Measurements from ENCODE around the gene TAF10.
A peak's percentile ranks its signal among the peaks of the same experiment; 100 is the strongest.

Gene TAF10

GRCh38 chr11:6609502-6610015, 2.5 kb downstream of the TAF10 start:
- no peak for DNase-seq

- no peak for DNase-seq
These were observed 3.1 kb downstream of the TAF10 start for GRCh38 chr11:6608726-6609501.

GRCh38 chr11:6608011-6608410, 4.0 kb downstream of the TAF10 start:
- DNase-seq, result no peak

GRCh38 chr11:6607190-6607795, 4.7 kb downstream of the TAF10 start:
- no peak for DNase-seq

- DNase-seq, result peak in 52 of 58 donors; percentile 35 to 84 (median 64)
These were observed 5.4 kb downstream of the TAF10 start for GRCh38 chr11:6606471-6607189.

- DNase-seq, result no peak
These were observed 7.2 kb downstream of the TAF10 start for GRCh38 chr11:6604790-6605189.

- peak in 46 of 58 donors; percentile 26 to 71 (median 52) for DNase-seq
These were observed 7.9 kb downstream of the TAF10 start for GRCh38 chr11:6604081-6604626.

GRCh38 chr11:6603287-6604080, 8.5 kb downstream of the TAF10 start, which contains the start of the genes ILK and RRP8:
TSS of gene ILK (plus strand) at chr11:6603774. CDS start at chr11:6604272, 498 bp downstream.
TSS of gene RRP8 (minus strand) at chr11:6603616. CDS start at chr11:6603502, 114 bp downstream.
- peak; percentile 35 to 94 (median 86) for DNase-seq

GRCh38 chr11:6602096-6602940, 9.7 kb downstream of the TAF10 start:
- no peak for DNase-seq

- no peak for DNase-seq
These were observed 11.0 kb downstream of the TAF10 start for GRCh38 chr11:6601041-6601461.

- no peak for DNase-seq
These were observed 12.1 kb downstream of the TAF10 start for GRCh38 chr11:6599881-6600390.

GRCh38 chr11:6599449-6599848, 12.6 kb downstream of the TAF10 start:
- DNase-seq, result no peak

- no peak for DNase-seq
These were observed 13.5 kb downstream of the TAF10 start for GRCh38 chr11:6598555-6598954.

- DNase-seq, result peak in 22 of 58 donors; percentile 22 to 81 (median 47)
These were observed 15.7 kb downstream of the TAF10 start for GRCh38 chr11:6596239-6596877.

GRCh38 chr11:6594142-6594768, 17.8 kb downstream of the TAF10 start:
- DNase-seq, result no peak

- DNase-seq, result no peak
These were observed 24.0 kb downstream of the TAF10 start for GRCh38 chr11:6588018-6588417.

GRCh38 chr11:6587360-6587953, 24.6 kb downstream of the TAF10 start:
- peak in 38 of 58 donors; percentile 29 to 80 (median 50) for DNase-seq
